Bronchial epithelial cell (primary cell): ENCODE data around the gene RAD52. TPM values are rescaled to one million over a fixed set of nuclear protein-coding genes. Genes with fewer than 3 reads are reported as not detected.

ENCODE experiments used
- DNase-seq: peaks from one replicate; pipeline ENCODE4 v3.0.0-alpha.2; 2010; ENCODE audit warnings: low read depth
- FAIRE-seq: peaks from 2 replicates; lab custom pipeline; 2011; peaks lifted over from hg19 to GRCh38; lab: Jason Lieb, UNC
- H3K27me3 ChIP-seq: 2 replicates; pipeline ENCODE4 v1.5.1; 2011; ENCODE audit warnings: low read length; ENCODE audit not compliant: control insufficient read depth, insufficient read depth
- H3K36me3 ChIP-seq: 2 replicates; pipeline ENCODE4 v1.5.1; 2011; ENCODE audit warnings: low read length; ENCODE audit not compliant: control insufficient read depth, insufficient read depth
- H3K4me3 ChIP-seq: 2 replicates; pipeline ENCODE4 v1.5.1; 2011; ENCODE audit warnings: mild to moderate bottlenecking, low read depth, low read length, control low read depth
- CTCF ChIP-seq: IDR thresholded peaks from 2 replicates; pipeline ENCODE4 v1.5.1; 2011; ENCODE audit warnings: mild to moderate bottlenecking, moderate library complexity, low read length, control low read depth, inconsistent platforms; ENCODE audit not compliant: insufficient read depth, severe bottlenecking
- total RNA-seq: library from RNA; depleted of rRNA; stranded (reverse); fragments of >200 nt; gene quantifications from 2 replicates; pipeline ENCODE4 v1.2.1, GENCODE V29; 2014

The RAD52 gene
- total RNA-seq, 1 donor from 2014 or later = 16.3 TPM

GRCh38 chr12:910416-910815 is 39.1 kb downstream of the RAD52 start:
- no peak for TF ChIP-seq CTCF
- no peaks in the 10 kb centered on the region for H3K27me3 ChIP-seq
- no peak overlapping the region for H3K4me3 ChIP-seq
- peaks cover 22% of the 10 kb centered on the region for H3K36me3 ChIP-seq
- FAIRE-seq (no peak), DNase-seq (no peak)

- FAIRE-seq = no peak
- H3K4me3 ChIP-seq = no peak overlapping the region
- no peak for TF ChIP-seq CTCF
- H3K27me3 ChIP-seq = no peaks in the 10 kb centered on the region
- DNase-seq = no peak
- peaks cover 21% of the 10 kb centered on the region for H3K36me3 ChIP-seq
These were observed 39.6 kb downstream of the RAD52 start for GRCh38 chr12:909861-910260.

- DNase-seq (no peak), FAIRE-seq (no peak)
- no peak for TF ChIP-seq CTCF
- Histone ChIP-seq H3K4me3 (no peak overlapping the region), H3K36me3 (peaks cover 19% of the 10 kb centered on the region), H3K27me3 (no peaks in the 10 kb centered on the region)
These were observed 41.9 kb downstream of the RAD52 start for GRCh38 chr12:907413-908185.

- TF ChIP-seq CTCF = no peak
- no peaks in the 10 kb centered on the region for H3K27me3 ChIP-seq
- peaks cover 23% of the 10 kb centered on the region for H3K36me3 ChIP-seq
- DNase-seq = no peak
- H3K4me3 ChIP-seq = no peak overlapping the region
- no peak for FAIRE-seq
These were observed 43.4 kb downstream of the RAD52 start for GRCh38 chr12:906062-906585.

- TF ChIP-seq CTCF = no peak
- FAIRE-seq = no peak
- Histone ChIP-seq H3K27me3 (no peaks in the 10 kb centered on the region), H3K4me3 (no peak overlapping the region), H3K36me3 (peaks cover 22% of the 10 kb centered on the region)
- DNase-seq = no peak
These were observed 44.0 kb downstream of the RAD52 start for GRCh38 chr12:905261-906031.
